T-cell (primary cell): ENCODE measurements around the gene NIBAN1. TPM values are rescaled to one million over a fixed set of nuclear protein-coding genes. Genes with fewer than 3 reads are reported as not detected.

Source experiments
- ATAC-seq, 4 experiments: fragments of 200-7000 bp in 3 of 4; fragments of 150-1000 bp in 1 of 4; cut with Tn5 transposase; replicated peaks in 1 of 4; 1 replicate in 3 of 4; 2 replicates in 1 of 4; pipeline ENCODE4 v1.10.0; 2021; ENCODE audit warnings: moderate library complexity in 3 of 4, mild to moderate bottlenecking in 2 of 4, moderate number of reproducible peaks in 1 of 4
- CTCF ChIA-PET, 2 donors: fragments of 300-600 bp; sonication (Branson Sonifier 250); formaldehyde crosslinking; loops; one replicate each; lab custom pipeline; 2022; ENCODE audit warnings: antibody characterized with exemption in 2 of 2; lab: Charles Lee
- POLR2A ChIA-PET, 2 donors: fragments of 300-600 bp; sonication (Branson Sonifier 250); formaldehyde crosslinking; loops; one replicate each; lab custom pipeline; 2022; ENCODE audit warnings: antibody characterized with exemption in 2 of 2; lab: Charles Lee
- DNase-seq, 35 experiments: peaks; one replicate each; pipeline versions ENCODE4 v3.0.0 to v3.0.0-alpha.2; 2013 to 2023
- H3K27ac ChIP-seq: one replicate; pipeline ENCODE4 v1.5.1; 2013; ENCODE audit warnings: low read length
- H3K27me3 ChIP-seq, 2 experiments: replicated peaks in 1 of 2; 1 replicate in 1 of 2; 2 replicates in 1 of 2; pipeline versions ENCODE4 v1.6.1 to v1.7.0; 2013; ENCODE audit warnings: low read length in 1 of 2, mixed read lengths in 1 of 2; ENCODE audit not compliant: control insufficient read depth in 2 of 2, insufficient read depth in 2 of 2; ENCODE audit errors: extremely low read depth in 1 of 2
- H3K36me3 ChIP-seq, 2 donors: 1 replicate in 1 of 2; 2 replicates in 1 of 2; pipeline versions ENCODE4 v1.6.1 to v1.7.0; 2013; ENCODE audit warnings: low read length in 1 of 2; ENCODE audit not compliant: control insufficient read depth in 2 of 2, insufficient read depth in 1 of 2; ENCODE audit errors: extremely low read depth in 1 of 2
- H3K4me1 ChIP-seq, 2 experiments: 1 replicate in 1 of 2; 2 replicates in 1 of 2; pipeline versions ENCODE4 v1.6.1 to v1.7.0; 2013; ENCODE audit warnings: low read length in 2 of 2, mixed read lengths in 1 of 2; ENCODE audit not compliant: insufficient read depth in 2 of 2, control insufficient read depth in 1 of 2; ENCODE audit errors: extremely low read depth in 1 of 2
- H3K4me3 ChIP-seq, 2 donors: 1 replicate in 1 of 2; 2 replicates in 1 of 2; pipeline versions ENCODE4 v1.5.1 to v1.7.0; 2013; ENCODE audit warnings: mild to moderate bottlenecking in 2 of 2, low read length in 1 of 2, moderate library complexity in 1 of 2; ENCODE audit not compliant: control insufficient read depth in 1 of 2; ENCODE audit errors: extremely low read depth in 1 of 2
- H3K9me3 ChIP-seq: 2 replicates; pipeline ENCODE4 v1.7.0; 2013
- H3K27ac Mint-ChIP-seq, 2 donors: one replicate each; pipeline ENCODE4 v1.8.0; 2020 to 2021; ENCODE audit warnings: mild to moderate bottlenecking in 2 of 2, mixed read lengths in 2 of 2
- H3K27me3 Mint-ChIP-seq, 2 donors: one replicate each; pipeline ENCODE4 v1.8.0; 2021 to 2022; ENCODE audit warnings: mixed read lengths in 2 of 2
- H3K36me3 Mint-ChIP-seq: one replicate; pipeline ENCODE4 v1.8.0; 2021; ENCODE audit warnings: mixed read lengths
- H3K4me1 Mint-ChIP-seq, 3 donors: one replicate each; pipeline ENCODE4 v1.8.0; 2020 to 2022; ENCODE audit warnings: mixed read lengths in 3 of 3, mild to moderate bottlenecking in 1 of 3
- H3K4me3 Mint-ChIP-seq, 3 donors: one replicate each; pipeline ENCODE4 v1.8.0; 2020 to 2022; ENCODE audit warnings: mild to moderate bottlenecking in 3 of 3, mixed read lengths in 3 of 3, moderate library complexity in 3 of 3
- H3K9me3 Mint-ChIP-seq, 3 donors: one replicate each; pipeline ENCODE4 v1.8.0; 2020 to 2022; ENCODE audit warnings: mixed read lengths in 3 of 3
- WGBS: methylation state at CpG from one replicate; pipeline ENCODE4 v1.1.5; 2013; ENCODE audit warnings: missing lambda C conversion rate; ENCODE audit not compliant: insufficient coverage; 5-methylcytosine and 5-hydroxymethylcytosine counted together
- total RNA-seq, 35 experiments: library from RNA in 6 of 35; stranded (reverse) in 6 of 35; fragments of 120-200 nt in 1 of 35; gene quantifications; one replicate each; pipeline versions ENCODE4 v1.2.1 to v1.2.4 and lab custom pipeline; 2013 to 2026

Gene NIBAN1
- total RNA-seq, 5 donors from 2014 or later (not counting 1 experiment from before 2014, with no cell fraction given), result 19.9 to 53.6 (median 46.0) TPM

DNA sequence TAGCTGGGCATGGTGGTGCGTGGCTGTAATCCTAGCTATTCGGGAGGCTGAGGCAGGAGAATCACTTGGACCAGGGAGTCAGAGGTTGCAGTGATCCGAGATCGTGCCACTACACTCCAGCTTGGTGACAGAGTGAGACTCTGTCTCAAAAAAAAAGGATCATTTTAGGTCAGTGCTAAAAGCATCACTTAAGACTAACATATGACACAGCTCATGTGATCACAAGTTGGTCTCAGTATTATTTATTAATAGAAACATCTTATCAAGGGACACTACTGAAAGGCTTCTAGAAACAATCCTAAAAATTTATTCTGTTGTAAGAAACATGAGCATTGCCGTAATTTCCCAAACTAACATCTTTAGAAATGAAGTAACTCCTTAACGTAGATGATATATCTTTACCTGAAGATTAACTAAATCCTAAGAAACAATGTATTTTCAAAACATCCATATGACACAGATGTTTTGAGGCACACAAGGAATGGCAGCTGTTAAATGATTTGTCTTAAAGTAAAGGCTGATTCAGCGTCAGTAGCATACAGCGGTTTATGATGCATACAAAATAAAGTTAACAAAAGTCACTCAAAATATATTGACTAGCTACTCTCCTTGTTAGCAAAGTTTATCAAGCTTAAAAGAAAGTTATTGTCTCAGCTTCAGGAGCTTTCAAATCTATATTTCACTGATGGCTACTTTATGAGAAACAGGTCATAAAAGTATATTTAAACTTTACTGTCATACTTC lies 2.6 kb downstream of the NIBAN1 start:
- Mint-ChIP-seq H3K9me3 (no peaks in the 10 kb centered on the region), H3K27ac (peak overlapping the region; percentile 91 to 92), H3K4me3 (peak overlapping the region in 2 of 3 donors; percentile 48 to 90), H3K27me3 (peaks cover 7 to 9% of the 10 kb centered on the region in 2 donors), H3K36me3 (no peaks in the 10 kb centered on the region), H3K4me1 (peaks cover 25 to 72% (median 66%) of the 10 kb centered on the region in 3 donors)
- H3K4me3 ChIP-seq, result no peak overlapping the region
- ChIA-PET POLR2A (interaction anchor here (0.6 to 2.4 kb wide), 8 partner anchors 10 to 187 kb away, joined by 3 to 14 read pairs (median 5); no protein-coding TSS in a partner anchor), CTCF (interaction anchor here (0.6 to 2.8 kb wide), 11 partner anchors 10 to 320 kb away, joined by 3 to 12 read pairs (median 4); no protein-coding TSS in a partner anchor)
- no peak for ATAC-seq
- DNase-seq, result no peak
- no peaks in the 10 kb centered on the region for H3K36me3 ChIP-seq
- peaks cover 7 to 33% of the 10 kb centered on the region in 2 experiments for H3K4me1 ChIP-seq
- H3K27me3 ChIP-seq, result no peaks in the 10 kb centered on the region
- WGBS, result no CpG with 5 or more reads among the region's 8 CpGs
- H3K9me3 ChIP-seq, result no peaks in the 10 kb centered on the region
- H3K27ac ChIP-seq, result peak overlapping the region; percentile 90

GRCh38 chr1:184970691-184971161 lies 3.6 kb downstream of the NIBAN1 start:
- ChIA-PET POLR2A (interaction anchor here (0.5 to 2.4 kb wide), 12 partner anchors 8 to 346 kb away, joined by 3 to 14 read pairs (median 4); partner anchors contain the start of gene IVNS1ABP (in 1 of the 2)), CTCF (interaction anchor here (0.5 to 2.8 kb wide), 8 partner anchors 8 to 220 kb away, joined by 3 to 12 read pairs (median 3); no protein-coding TSS in a partner anchor)
- Mint-ChIP-seq H3K27me3 (peaks cover 2 to 4% of the 10 kb centered on the region in 2 donors), H3K9me3 (no peaks in the 10 kb centered on the region), H3K36me3 (peaks cover 6% of the 10 kb centered on the region), H3K4me3 (peak overlapping the region in 2 of 3 donors; percentile 26 to 29), H3K4me1 (peaks cover 21 to 67% (median 65%) of the 10 kb centered on the region in 3 donors), H3K27ac (peak overlapping the region; percentile 50 to 68)
- no peaks in the 10 kb centered on the region for H3K9me3 ChIP-seq
- peaks cover 7 to 33% of the 10 kb centered on the region in 2 experiments for H3K4me1 ChIP-seq
- DNase-seq, result peak in 1 of 35 experiments; percentile 43
- peaks cover 0 to under 1% of the 10 kb centered on the region in 2 donors for H3K36me3 ChIP-seq
- H3K27me3 ChIP-seq, result no peaks in the 10 kb centered on the region
- no peak overlapping the region for H3K4me3 ChIP-seq
- 43% methylated on average over 1 of the region's 5 CpGs for WGBS
- H3K27ac ChIP-seq, result peak overlapping the region; percentile 90
- ATAC-seq, result no peak

GRCh38 chr1:184966989-184967388 lies 7.3 kb downstream of the NIBAN1 start:
- H3K36me3 Mint-ChIP-seq, result peaks cover 21% of the 10 kb centered on the region
- peaks cover 0 to 48% (median 43%) of the 10 kb centered on the region in 3 donors for H3K4me1 Mint-ChIP-seq
- ChIA-PET POLR2A (no interaction called here), CTCF (interaction anchor here (1.4 to 2.2 kb wide), 2 partner anchors 15 to 16 kb away, joined by 6 to 9 read pairs; no protein-coding TSS in a partner anchor)
- ATAC-seq, result no peak
- H3K9me3 ChIP-seq, result no peaks in the 10 kb centered on the region
- H3K36me3 ChIP-seq, result peaks cover 0 to 2% of the 10 kb centered on the region in 2 donors
- no peaks in the 10 kb centered on the region for H3K27me3 Mint-ChIP-seq
- peaks cover 0 to 19% of the 10 kb centered on the region in 2 experiments for H3K4me1 ChIP-seq
- no peaks in the 10 kb centered on the region for H3K9me3 Mint-ChIP-seq
- no peak for DNase-seq
- WGBS, result 100% methylated on average over 1 of the region's 2 CpGs
- H3K27me3 ChIP-seq, result no peaks in the 10 kb centered on the region
- no peak overlapping the region for H3K4me3 Mint-ChIP-seq
- no peak overlapping the region for H3K27ac ChIP-seq
- H3K4me3 ChIP-seq, result no peak overlapping the region
- no peak overlapping the region for H3K27ac Mint-ChIP-seq

GRCh38 chr1:184965944-184966860 lies 8.1 kb downstream of the NIBAN1 start:
- Mint-ChIP-seq H3K36me3 (peaks cover 28% of the 10 kb centered on the region), H3K27me3 (no peaks in the 10 kb centered on the region), H3K4me3 (no peak overlapping the region), H3K27ac (peak overlapping the region in 1 of 2 donors; percentile 11), H3K9me3 (peaks cover 0 to 3% (median 0%) of the 10 kb centered on the region in 3 donors), H3K4me1 (peaks cover 0 to 42% (median 36%) of the 10 kb centered on the region in 3 donors)
- Histone ChIP-seq H3K36me3 (peaks cover 0 to 2% of the 10 kb centered on the region in 2 donors), H3K9me3 (no peaks in the 10 kb centered on the region), H3K4me3 (no peak overlapping the region), H3K27ac (no peak overlapping the region), H3K4me1 (peaks cover 0 to 15% of the 10 kb centered on the region in 2 experiments), H3K27me3 (no peaks in the 10 kb centered on the region)
- 100% methylated on average over 1 of the region's 4 CpGs for WGBS
- no peak for DNase-seq
- ChIA-PET POLR2A (interaction anchor here (0.5 to 1.3 kb wide), 3 partner anchors 8 to 189 kb away, joined by 3 to 4 read pairs (median 4); partner anchors contain the start of gene NIBAN1 (in 1 of the 2)), CTCF (interaction anchor here (0.6 to 2.2 kb wide), 6 partner anchors 16 to 161 kb away, joined by 3 to 9 read pairs (median 4); no protein-coding TSS in a partner anchor)
- no peak for ATAC-seq

- peaks cover 0 to 3% (median 0%) of the 10 kb centered on the region in 3 donors for H3K9me3 Mint-ChIP-seq
- ATAC-seq, result no peak
Measured at GRCh38 chr1:184965439-184965838, 8.9 kb downstream of the NIBAN1 start.

More at GRCh38 chr1:184965439-184965838, 8.9 kb downstream of the NIBAN1 start:
- no peaks in the 10 kb centered on the region for H3K9me3 ChIP-seq
- H3K27me3 Mint-ChIP-seq, result no peaks in the 10 kb centered on the region
- H3K36me3 ChIP-seq, result peaks cover 0 to 2% of the 10 kb centered on the region in 2 donors
- H3K4me1 Mint-ChIP-seq, result peaks cover 0 to 35% (median 28%) of the 10 kb centered on the region in 3 donors
- H3K27me3 ChIP-seq, result no peaks in the 10 kb centered on the region
- H3K27ac Mint-ChIP-seq, result no peak overlapping the region
- ChIA-PET POLR2A (interaction anchor here in 1 of 2 donors (1.3 kb wide), 1 partner anchor 9 kb away, joined by 4 read pairs; the partner anchor contains the start of gene NIBAN1), CTCF (interaction anchor here in 1 of 2 donors (1.0 to 1.4 kb wide), 2 partner anchors 16 to 160 kb away, joined by 3 to 9 read pairs; no protein-coding TSS in a partner anchor)
- H3K27ac ChIP-seq, result no peak overlapping the region
- peaks cover 29% of the 10 kb centered on the region for H3K36me3 Mint-ChIP-seq
- H3K4me3 ChIP-seq, result no peak overlapping the region
- 100% methylated on average over 2 of the region's 8 CpGs for WGBS
- peaks cover 0 to 8% of the 10 kb centered on the region in 2 experiments for H3K4me1 ChIP-seq
- H3K4me3 Mint-ChIP-seq, result no peak overlapping the region
- DNase-seq, result no peak
